K562 (cell line): ENCODE data around the gene IRAK2. TPM values are rescaled to one million over a fixed set of nuclear protein-coding genes. Genes with fewer than 3 reads are reported as not detected.

Experiments
- COPS2 ChIP-seq: fragments of 450-650 bp; conservative IDR thresholded peaks from 2 replicates; pipeline ENCODE4 v1.6.1; 2016; ENCODE audit warnings: mild to moderate bottlenecking, moderate library complexity
- LCOR ChIP-seq: sonication (generic); formaldehyde crosslinking; IDR thresholded peaks from 2 replicates; pipeline ENCODE4 v1.8.0; 2022; ENCODE audit warnings: mild to moderate bottlenecking, missing genetic modification reagents
- ZNF23 ChIP-seq: fragments of 250-450 bp; sonication (Bioruptor Pico); IDR thresholded peaks from 2 replicates; pipeline ENCODE4 v1.4.0; 2020; ENCODE audit warnings: mild to moderate bottlenecking
- polyA plus RNA-seq, 8 experiments: library from polyadenylated mRNA; depleted of rRNA in 4 of 8; stranded (reverse) in 5 of 8; unstranded in 3 of 8; fragments of >200 nt; fragmentation: Nextera tagmentation in 2 of 8; fragmentation: Illumina TruSeq in 1 of 8; extraction: Ambion mirVana in 2 of 8; extraction: Trizol in 1 of 8; gene quantifications; 2 replicates each; pipeline versions ENCODE4 v1.2.1 to v1.2.3, GENCODE V29; 2011 to 2014; ENCODE audit warnings: inconsistent platforms in 1 of 8, missing spikeins in 1 of 8
- total RNA-seq, 7 experiments: library from RNA; depleted of rRNA in 6 of 7; stranded (reverse); fragments of >200 nt in 6 of 7; fragmentation: Illumina TruSeq in 2 of 7; extraction: Trizol in 2 of 7; gene quantifications; 2 replicates each; pipeline versions ENCODE4 v1.2.1 to v1.2.3, GENCODE V29; 2011 to 2021; ENCODE audit warnings: low replicate concordance in 1 of 7
- TF ChIP-seq, protein P1 (sequence below), 2 experiments: fragments of 450-650 bp; IDR thresholded peaks; 2 replicates each; pipeline ENCODE4 v1.6.1; 2016; ENCODE audit warnings: mild to moderate bottlenecking in 2 of 2, borderline replicate concordance in 1 of 2, low read depth in 1 of 2, moderate library complexity in 1 of 2
- TF ChIP-seq, protein P2 (sequence below): sonication (generic); IDR thresholded peaks from 2 replicates; pipeline ENCODE4 v1.6.1; 2016
- TF ChIP-seq, protein P3 (sequence below): fragments of 250-450 bp; sonication (Bioruptor Pico); IDR thresholded peaks from 2 replicates; pipeline ENCODE4 v1.4.0; 2020; ENCODE audit warnings: mild to moderate bottlenecking, moderate library complexity

Gene IRAK2
- total and polyA plus RNA-seq, 9 of the 15 experiments (the other 6 are each of a cell fraction or from before 2014, with no cell fraction given), result 0.42 to 4.4 (median 2.7) TPM

DNA sequence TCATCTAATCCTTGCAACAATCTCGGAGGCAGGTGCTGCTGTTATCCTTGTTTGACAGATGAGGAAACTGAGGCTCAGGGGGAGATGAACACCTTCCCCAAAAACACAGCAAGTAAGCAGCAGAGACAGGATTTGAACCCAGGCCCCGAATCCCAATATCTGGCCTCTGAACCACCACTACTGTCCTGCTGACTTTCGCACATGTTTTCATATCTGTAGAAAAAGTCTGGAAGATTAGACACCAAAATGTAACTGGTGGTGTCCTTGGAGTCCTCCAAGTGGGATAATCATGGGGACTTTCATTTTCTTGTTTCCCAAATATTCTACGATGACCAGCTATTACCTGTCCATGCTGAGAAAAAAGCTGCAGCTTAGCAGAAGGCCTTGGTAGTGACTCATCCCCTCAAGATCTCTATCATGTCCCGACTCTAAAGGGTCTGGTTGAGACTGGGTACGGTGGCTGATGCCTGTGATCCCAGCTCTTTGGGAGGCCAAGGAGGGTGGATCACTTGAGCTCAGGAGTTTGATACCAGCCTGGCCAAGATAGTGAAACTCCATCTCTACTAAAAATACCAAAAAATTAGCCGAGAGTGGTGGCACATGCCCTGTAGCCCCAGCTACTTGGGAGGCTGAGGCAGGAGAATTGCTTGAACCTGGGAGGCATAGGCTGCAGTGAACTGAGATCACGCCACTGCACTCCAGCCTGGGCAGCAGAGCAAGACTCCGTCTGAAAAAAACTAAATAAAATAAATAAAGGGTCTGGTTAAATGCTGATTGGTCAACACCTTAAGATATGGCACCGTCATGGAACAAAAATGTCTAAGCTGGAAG is 8.6 kb downstream of the IRAK2 start (continued):
- TF ChIP-seq, protein P1, sequence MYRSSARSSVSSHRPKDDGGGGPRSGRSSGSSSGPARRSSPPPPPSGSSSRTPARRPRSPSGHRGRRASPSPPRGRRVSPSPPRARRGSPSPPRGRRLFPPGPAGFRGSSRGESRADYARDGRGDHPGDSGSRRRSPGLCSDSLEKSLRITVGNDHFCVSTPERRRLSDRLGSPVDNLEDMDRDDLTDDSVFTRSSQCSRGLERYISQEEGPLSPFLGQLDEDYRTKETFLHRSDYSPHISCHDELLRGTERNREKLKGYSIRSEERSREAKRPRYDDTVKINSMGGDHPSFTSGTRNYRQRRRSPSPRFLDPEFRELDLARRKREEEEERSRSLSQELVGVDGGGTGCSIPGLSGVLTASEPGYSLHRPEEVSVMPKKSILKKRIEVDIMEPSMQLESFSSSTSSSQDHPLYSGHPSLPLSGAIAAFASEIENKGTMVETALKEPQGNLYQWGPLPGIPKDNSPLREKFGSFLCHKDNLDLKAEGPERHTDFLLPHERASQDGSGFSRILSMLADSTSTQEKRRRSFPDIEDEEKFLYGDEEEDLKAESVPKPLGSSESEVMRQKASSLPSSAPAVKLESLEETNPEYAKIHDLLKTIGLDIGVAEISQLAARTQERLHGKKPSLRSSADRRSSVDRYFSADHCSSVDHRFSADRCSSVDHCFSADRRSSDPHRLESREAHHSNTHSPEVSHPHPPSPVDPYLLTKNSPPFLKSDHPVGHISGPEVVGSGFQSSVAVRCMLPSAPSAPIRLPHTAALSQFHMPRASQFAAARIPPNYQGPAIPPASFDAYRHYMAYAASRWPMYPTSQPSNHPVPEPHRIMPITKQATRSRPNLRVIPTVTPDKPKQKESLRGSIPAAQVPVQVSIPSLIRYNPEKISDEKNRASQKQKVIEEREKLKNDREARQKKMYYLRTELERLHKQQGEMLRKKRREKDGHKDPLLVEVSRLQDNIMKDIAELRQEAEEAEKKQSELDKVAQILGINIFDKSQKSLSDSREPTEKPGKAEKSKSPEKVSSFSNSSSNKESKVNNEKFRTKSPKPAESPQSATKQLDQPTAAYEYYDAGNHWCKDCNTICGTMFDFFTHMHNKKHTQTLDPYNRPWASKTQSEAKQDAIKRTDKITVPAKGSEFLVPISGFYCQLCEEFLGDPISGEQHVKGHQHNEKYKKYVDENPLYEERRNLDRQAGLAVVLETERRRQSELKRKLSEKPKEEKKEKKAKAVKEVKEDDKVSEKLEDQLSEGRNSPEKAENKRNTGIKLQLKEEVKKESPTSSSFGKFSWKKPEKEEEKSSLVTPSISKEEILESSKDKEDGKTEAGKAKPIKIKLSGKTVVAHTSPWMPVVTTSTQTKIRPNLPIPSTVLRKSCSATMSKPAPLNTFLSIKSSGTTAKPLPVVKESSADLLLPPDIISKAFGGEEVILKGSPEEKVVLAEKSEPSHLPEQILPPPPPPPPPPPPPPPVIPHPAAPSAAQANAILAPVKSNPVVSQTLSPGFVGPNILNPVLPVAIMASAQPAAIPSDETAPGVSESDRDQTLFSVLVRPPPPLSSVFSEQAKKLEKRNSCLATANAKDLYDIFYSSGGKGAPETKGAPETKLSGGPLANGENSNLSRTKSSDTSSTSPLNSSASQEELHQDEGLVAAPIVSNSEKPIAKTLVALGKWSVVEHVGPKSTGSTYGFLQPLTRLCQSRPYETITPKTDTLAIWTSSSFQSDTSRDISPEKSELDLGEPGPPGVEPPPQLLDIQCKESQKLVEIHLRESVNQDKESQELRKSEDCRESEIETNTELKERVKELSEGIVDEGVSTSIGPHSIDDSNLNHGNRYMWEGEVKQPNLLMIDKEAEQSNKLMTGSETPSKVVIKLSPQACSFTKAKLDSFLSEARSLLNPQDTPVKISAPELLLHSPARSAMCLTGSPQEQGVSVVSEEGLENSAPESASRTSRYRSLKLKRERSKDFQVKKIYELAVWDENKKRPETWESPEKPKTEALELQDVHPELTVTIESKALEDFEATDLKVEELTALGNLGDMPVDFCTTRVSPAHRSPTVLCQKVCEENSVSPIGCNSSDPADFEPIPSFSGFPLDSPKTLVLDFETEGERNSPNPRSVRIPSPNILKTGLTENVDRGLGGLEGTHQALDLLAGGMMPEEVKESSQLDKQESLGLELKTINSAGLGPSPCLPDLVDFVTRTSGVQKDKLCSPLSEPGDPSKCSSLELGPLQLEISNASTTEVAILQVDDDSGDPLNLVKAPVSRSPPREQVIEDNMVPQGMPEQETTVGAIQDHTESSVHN (IDR thresholded peaks at IDR 0.05; ENCODE audit: borderline replicate concordance in 1 of 2, low read depth in 1 of 2), result no peak
- TF ChIP-seq, protein P2, sequence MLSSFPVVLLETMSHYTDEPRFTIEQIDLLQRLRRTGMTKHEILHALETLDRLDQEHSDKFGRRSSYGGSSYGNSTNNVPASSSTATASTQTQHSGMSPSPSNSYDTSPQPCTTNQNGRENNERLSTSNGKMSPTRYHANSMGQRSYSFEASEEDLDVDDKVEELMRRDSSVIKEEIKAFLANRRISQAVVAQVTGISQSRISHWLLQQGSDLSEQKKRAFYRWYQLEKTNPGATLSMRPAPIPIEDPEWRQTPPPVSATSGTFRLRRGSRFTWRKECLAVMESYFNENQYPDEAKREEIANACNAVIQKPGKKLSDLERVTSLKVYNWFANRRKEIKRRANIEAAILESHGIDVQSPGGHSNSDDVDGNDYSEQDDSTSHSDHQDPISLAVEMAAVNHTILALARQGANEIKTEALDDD, result no peak
- TF ChIP-seq, protein P3, sequence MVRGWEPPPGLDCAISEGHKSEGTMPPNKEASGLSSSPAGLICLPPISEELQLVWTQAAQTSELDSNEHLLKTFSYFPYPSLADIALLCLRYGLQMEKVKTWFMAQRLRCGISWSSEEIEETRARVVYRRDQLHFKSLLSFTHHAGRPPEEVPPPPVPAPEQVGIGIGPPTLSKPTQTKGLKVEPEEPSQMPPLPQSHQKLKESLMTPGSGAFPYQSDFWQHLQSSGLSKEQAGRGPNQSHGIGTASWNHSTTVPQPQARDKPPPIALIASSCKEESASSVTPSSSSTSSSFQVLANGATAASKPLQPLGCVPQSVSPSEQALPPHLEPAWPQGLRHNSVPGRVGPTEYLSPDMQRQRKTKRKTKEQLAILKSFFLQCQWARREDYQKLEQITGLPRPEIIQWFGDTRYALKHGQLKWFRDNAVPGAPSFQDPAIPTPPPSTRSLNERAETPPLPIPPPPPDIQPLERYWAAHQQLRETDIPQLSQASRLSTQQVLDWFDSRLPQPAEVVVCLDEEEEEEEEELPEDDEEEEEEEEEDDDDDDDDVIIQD (CRISPR knock-in tag), result no peak
- TF ChIP-seq COPS2 (no peak), LCOR (0 out of 2 replicates have a peak, but pooled peaks have one; percentile 53), ZNF23 (CRISPR knock-in tag) (no peak)
